GM13976 (cell line): ENCODE results near the gene OR5D18.

Source experiments
- DNase-seq: peaks from one replicate; pipeline ENCODE4 v3.0.0; 2012; ENCODE audit warnings: low spot score
- in situ Hi-C: fragments of 300-500 bp; cut with MboI; formaldehyde crosslinking; loops from one replicate; pipeline ENCODE4 v1.12.0; 2022; ENCODE audit warnings: low sequenced_read_pairs, mixed read lengths, inconsistent platforms; ENCODE audit not compliant: unreplicated experiment
- TF ChIP-seq, protein P1 (sequence below): IDR thresholded peaks from 2 replicates; pipeline ENCODE4 v1.5.1; 2012; ENCODE audit warnings: borderline replicate concordance, mild to moderate bottlenecking; ENCODE audit not compliant: insufficient read depth; ENCODE audit errors: extremely low read depth, missing control alignments, control extremely low read depth

OR5D18 gene

GRCh38 chr11:55819330-55819729 lies at the start of gene OR5D18:
OR5D18 (plus strand) TSS chr11:55819630; CDS start chr11:55819630, 0 bp downstream.
- DNase-seq, result no peak
- TF ChIP-seq, protein P1, sequence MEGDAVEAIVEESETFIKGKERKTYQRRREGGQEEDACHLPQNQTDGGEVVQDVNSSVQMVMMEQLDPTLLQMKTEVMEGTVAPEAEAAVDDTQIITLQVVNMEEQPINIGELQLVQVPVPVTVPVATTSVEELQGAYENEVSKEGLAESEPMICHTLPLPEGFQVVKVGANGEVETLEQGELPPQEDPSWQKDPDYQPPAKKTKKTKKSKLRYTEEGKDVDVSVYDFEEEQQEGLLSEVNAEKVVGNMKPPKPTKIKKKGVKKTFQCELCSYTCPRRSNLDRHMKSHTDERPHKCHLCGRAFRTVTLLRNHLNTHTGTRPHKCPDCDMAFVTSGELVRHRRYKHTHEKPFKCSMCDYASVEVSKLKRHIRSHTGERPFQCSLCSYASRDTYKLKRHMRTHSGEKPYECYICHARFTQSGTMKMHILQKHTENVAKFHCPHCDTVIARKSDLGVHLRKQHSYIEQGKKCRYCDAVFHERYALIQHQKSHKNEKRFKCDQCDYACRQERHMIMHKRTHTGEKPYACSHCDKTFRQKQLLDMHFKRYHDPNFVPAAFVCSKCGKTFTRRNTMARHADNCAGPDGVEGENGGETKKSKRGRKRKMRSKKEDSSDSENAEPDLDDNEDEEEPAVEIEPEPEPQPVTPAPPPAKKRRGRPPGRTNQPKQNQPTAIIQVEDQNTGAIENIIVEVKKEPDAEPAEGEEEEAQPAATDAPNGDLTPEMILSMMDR, result no peak
- in situ Hi-C loops, result no loop called here

GRCh38 chr11:55773138-55773537 lies 46.3 kb upstream of the OR5D18 start, which contains the start of gene OR5D13:
OR5D13 (plus strand) TSS chr11:55773438; CDS start chr11:55773438, 0 bp downstream.
- TF ChIP-seq, protein P1, result no peak
- no peak for DNase-seq
- in situ Hi-C loops, result no loop called here

DNA sequence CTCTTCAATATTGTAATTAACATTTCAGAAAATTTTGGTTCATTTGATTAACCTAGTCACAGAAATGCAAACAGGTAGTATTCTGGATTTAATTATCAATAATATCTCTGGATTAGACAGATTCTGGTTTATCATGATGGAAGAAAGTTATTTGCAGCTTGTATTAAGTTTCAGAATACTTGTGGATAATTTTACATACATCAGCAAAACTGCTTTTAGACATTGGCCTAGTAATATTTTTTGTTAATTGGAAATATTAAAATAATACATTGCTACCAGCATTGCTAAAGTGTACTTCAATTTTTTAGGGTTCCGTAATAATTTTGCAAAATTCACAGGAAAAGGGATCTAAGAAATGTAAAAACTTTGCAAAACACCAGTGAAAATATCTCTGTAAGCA lies 27.8 kb upstream of the OR5D18 start:
- no peak for DNase-seq
- TF ChIP-seq, protein P1, result no peak
- in situ Hi-C loops, result no loop called here

DNA sequence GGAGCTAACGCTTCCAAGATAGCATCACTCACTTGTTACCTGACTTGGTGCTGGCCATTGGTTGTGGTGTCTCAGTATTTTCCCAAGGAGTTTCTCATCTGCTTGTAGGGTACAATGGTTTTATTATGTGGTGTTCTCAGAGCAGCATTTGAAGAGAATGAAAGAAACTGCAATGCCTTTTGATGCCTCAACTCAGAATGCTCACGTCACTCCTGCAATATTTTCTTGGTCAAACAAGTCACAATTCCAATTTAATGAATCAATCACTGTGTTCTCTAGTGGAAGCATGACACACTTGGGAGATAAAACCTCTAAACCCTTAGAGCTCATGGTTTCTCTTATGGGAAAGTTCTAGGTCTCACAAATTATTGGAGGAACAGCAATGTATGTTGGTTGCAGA lies 26.1 kb upstream of the OR5D18 start:
- TF ChIP-seq, protein P1, result no peak
- no peak for DNase-seq
- in situ Hi-C loops, result no loop called here

DNA sequence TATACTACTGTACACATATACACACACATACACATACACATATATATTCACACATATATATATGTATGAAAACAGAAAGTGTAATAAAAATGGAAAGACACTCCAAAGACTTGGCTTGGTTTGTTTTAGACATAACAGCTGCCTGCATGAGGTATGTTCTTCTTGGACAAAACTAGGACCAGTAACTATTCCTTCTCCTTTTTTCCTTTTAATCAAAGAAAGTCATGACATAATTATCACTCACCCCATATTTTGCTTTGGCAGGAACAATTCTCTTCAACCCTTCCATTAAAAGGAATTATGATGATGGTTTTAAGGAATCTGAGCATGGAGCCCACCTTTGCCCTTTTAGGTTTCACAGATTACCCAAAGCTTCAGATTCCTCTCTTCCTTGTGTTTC lies 24.2 kb upstream of the OR5D18 start, which contains the start of gene OR5D14:
OR5D14 (plus strand) TSS at position 301 of the 400 bp plus-strand sequence; CDS start at position 301, 0 bp downstream.
- TF ChIP-seq, protein P1, result no peak
- in situ Hi-C loops, result no loop called here
- DNase-seq, result no peak

GRCh38 chr11:55806248-55806647 lies 13.2 kb upstream of the OR5D18 start:
- in situ Hi-C loops, result no loop called here
- DNase-seq, result no peak
- TF ChIP-seq, protein P1, result no peak
